GM23338 (cell line): ENCODE results near the gene MBL2. TPM values are rescaled to one million over a fixed set of nuclear protein-coding genes. Genes with fewer than 3 reads are reported as not detected.

ENCODE experiments used
- ATAC-seq: fragments of 200-7000 bp; cut with Tn5 transposase; 3 replicates; pipeline ENCODE4 v1.9.1; 2020
- DNase-seq: peaks from one replicate; pipeline ENCODE4 v3.0.0-alpha.2; 2015; ENCODE audit warnings: low spot score
- H2AFZ ChIP-seq: fragments of 200-600 bp; sonication (generic); 2 replicates; pipeline ENCODE4 v1.8.0; 2016; ENCODE audit warnings: antibody characterized with exemption, mild to moderate bottlenecking, moderate library complexity
- H3F3A ChIP-seq: fragments of 200-600 bp; sonication (generic); replicated peaks from 2 replicates; pipeline ENCODE4 v1.8.0; 2017; ENCODE audit warnings: antibody characterized with exemption, mixed run types, low read depth
- H3K27ac ChIP-seq: fragments of 200-600 bp; sonication (generic); 2 replicates; pipeline ENCODE4 v1.6.1; 2016; ENCODE audit warnings: low read depth
- H3K27me3 ChIP-seq: fragments of 200-600 bp; sonication (generic); 2 replicates; pipeline ENCODE4 v1.8.0; 2016; ENCODE audit warnings: mild to moderate bottlenecking, mixed run types, moderate library complexity; ENCODE audit not compliant: insufficient read depth
- H3K36me3 ChIP-seq: fragments of 200-600 bp; sonication (generic); 2 replicates; pipeline ENCODE4 v1.8.0; 2016; ENCODE audit warnings: mild to moderate bottlenecking; ENCODE audit not compliant: insufficient read depth
- H3K4me1 ChIP-seq: fragments of 200-600 bp; sonication (generic); 2 replicates; pipeline ENCODE4 v1.8.0; 2016; ENCODE audit warnings: mild to moderate bottlenecking, moderate library complexity; ENCODE audit not compliant: insufficient read depth
- H3K4me2 ChIP-seq: fragments of 200-600 bp; sonication (generic); 2 replicates; pipeline ENCODE4 v1.7.1; 2017; ENCODE audit warnings: mixed run types
- H3K4me3 ChIP-seq: fragments of 200-600 bp; sonication (generic); 2 replicates; pipeline ENCODE4 v1.6.1; 2016; ENCODE audit warnings: mixed run types
- H3K79me2 ChIP-seq: fragments of 200-600 bp; sonication (generic); replicated peaks from 2 replicates; pipeline ENCODE4 v1.8.0; 2017; ENCODE audit warnings: mild to moderate bottlenecking; ENCODE audit not compliant: insufficient read depth
- H3K9me2 ChIP-seq: fragments of 200-600 bp; sonication (generic); 2 replicates; pipeline ENCODE4 v1.8.0; 2017; ENCODE audit not compliant: insufficient read depth
- H4K20me1 ChIP-seq: fragments of 200-600 bp; sonication (generic); replicated peaks from 2 replicates; pipeline ENCODE4 v1.8.0; 2017; ENCODE audit warnings: mild to moderate bottlenecking; ENCODE audit not compliant: insufficient read depth
- H3K27ac Mint-ChIP-seq: 2 replicates; pipeline ENCODE4 v1.8.0; 2020; ENCODE audit warnings: inconsistent platforms, mild to moderate bottlenecking, moderate library complexity, mixed read lengths
- H3K27me3 Mint-ChIP-seq: 3 replicates; pipeline ENCODE4 v1.8.0; 2022; ENCODE audit warnings: low read depth, mild to moderate bottlenecking, moderate library complexity, mixed read lengths, inconsistent platforms; ENCODE audit not compliant: insufficient read depth, poor library complexity
- H3K36me3 Mint-ChIP-seq: 3 replicates; pipeline ENCODE4 v1.8.0; 2021; ENCODE audit warnings: low read depth, mild to moderate bottlenecking, inconsistent platforms, moderate library complexity, mixed read lengths
- H3K4me1 Mint-ChIP-seq: 3 replicates; pipeline ENCODE4 v1.8.0; 2020; ENCODE audit warnings: mild to moderate bottlenecking, inconsistent platforms, mixed read lengths
- H3K4me3 Mint-ChIP-seq: 3 replicates; pipeline ENCODE4 v1.8.0; 2021; ENCODE audit warnings: moderate library complexity, mild to moderate bottlenecking, inconsistent platforms, mixed read lengths
- H3K9me3 Mint-ChIP-seq: 3 replicates; pipeline ENCODE4 v1.8.0; 2020; ENCODE audit warnings: moderate library complexity, mild to moderate bottlenecking, inconsistent platforms, mixed read lengths
- CREB1 ChIP-seq: fragments of 250-450 bp; sonication (Bioruptor Pico); IDR thresholded peaks from 2 replicates; pipeline ENCODE4 v1.5.0; 2020; ENCODE audit warnings: low read depth, mild to moderate bottlenecking, moderate library complexity
- ETS1 ChIP-seq: IDR thresholded peaks from 2 replicates; pipeline ENCODE4 v1.6.1; 2016; ENCODE audit warnings: antibody characterized with exemption
- EZH2 ChIP-seq: fragments of 200-600 bp; sonication (generic); IDR thresholded peaks from one replicate; pipeline ENCODE4 v1.8.0; 2017; ENCODE audit warnings: antibody characterized with exemption, mild to moderate bottlenecking, low read depth; ENCODE audit not compliant: unreplicated experiment
- EZH2phosphoT487 ChIP-seq: fragments of 200-600 bp; sonication (generic); IDR thresholded peaks from one replicate; pipeline ENCODE4 v1.8.1; 2018; ENCODE audit warnings: antibody characterized with exemption; ENCODE audit not compliant: unreplicated experiment
- JUNB ChIP-seq: IDR thresholded peaks from one replicate; pipeline ENCODE4 v1.6.1; 2016; ENCODE audit warnings: antibody characterized with exemption; ENCODE audit not compliant: unreplicated experiment
- NANOG ChIP-seq: IDR thresholded peaks from 2 replicates; pipeline ENCODE4 v1.6.1; 2016; ENCODE audit warnings: antibody characterized with exemption, borderline replicate concordance
- POLR2AphosphoS5 ChIP-seq: IDR thresholded peaks from 2 replicates; pipeline ENCODE4 v1.6.1; 2016; ENCODE audit warnings: antibody characterized with exemption, low read depth
- REST ChIP-seq: IDR thresholded peaks from one replicate; pipeline ENCODE4 v1.6.1; 2018; ENCODE audit warnings: antibody characterized with exemption; ENCODE audit not compliant: unreplicated experiment
- STAT1 ChIP-seq: IDR thresholded peaks from one replicate; pipeline ENCODE4 v1.6.1; 2016; ENCODE audit warnings: antibody characterized with exemption; ENCODE audit not compliant: unreplicated experiment
- ZNF114 ChIP-seq: fragments of 250-450 bp; sonication (Bioruptor Pico); IDR thresholded peaks from 2 replicates; pipeline ENCODE4 v1.5.0; 2020; ENCODE audit warnings: mild to moderate bottlenecking, moderate library complexity
- ZNF331 ChIP-seq: fragments of 250-450 bp; sonication (Bioruptor Pico); IDR thresholded peaks from 2 replicates; pipeline ENCODE4 v1.5.0; 2020; ENCODE audit warnings: low read depth, mild to moderate bottlenecking, moderate library complexity
- polyA plus RNA-seq: library from polyadenylated mRNA; unstranded; fragments of >200 nt; fragmentation: Nextera tagmentation; extraction: Ambion mirVana; gene quantifications from 2 replicates; pipeline ENCODE4 v1.2.1, GENCODE V29; 2016
- total RNA-seq: library from RNA; depleted of rRNA; stranded (reverse); fragments of >200 nt; shearing (Covaris generic); gene quantifications from 2 replicates; pipeline ENCODE4 v1.2.3, GENCODE V29; 2014
- TF ChIP-seq, protein P1 (sequence below): fragments of 250-450 bp; sonication (Bioruptor Pico); IDR thresholded peaks from 2 replicates; pipeline ENCODE4 v1.5.0; 2020; ENCODE audit warnings: mild to moderate bottlenecking, moderate library complexity

MBL2 gene
- total and polyA plus RNA-seq, 2 experiments from 2014 or later = not detected

- DNase-seq (no peak), ATAC-seq (no peak)
- H3K36me3 Mint-ChIP-seq = no peaks in the 10 kb centered on the region
- Histone ChIP-seq H3K4me3 (no peak overlapping the region), H4K20me1 (no peaks in the 10 kb centered on the region), H3K36me3 (no peaks in the 10 kb centered on the region), H3K4me2 (no peak overlapping the region), H3F3A (no peaks in the 10 kb centered on the region), H3K9me2 (peaks cover 28% of the 10 kb centered on the region), H3K4me1 (no peaks in the 10 kb centered on the region), H2AFZ (no peak overlapping the region), H3K79me2 (no peaks in the 10 kb centered on the region), H3K27ac (no peak overlapping the region), H3K27me3 (no peaks in the 10 kb centered on the region)
- H3K27ac Mint-ChIP-seq = no peak overlapping the region
- no peak for TF ChIP-seq POLR2AphosphoS5
- TF ChIP-seq STAT1 = no peak
- no peak for TF ChIP-seq EZH2
- no peak for TF ChIP-seq JUNB
- TF ChIP-seq ZNF114 (CRISPR knock-in tag) = no peak
- no peak for TF ChIP-seq ETS1
- no peak for TF ChIP-seq CREB1
- no peak for TF ChIP-seq EZH2phosphoT487
- TF ChIP-seq REST = no peak
- TF ChIP-seq NANOG = no peak
- no peak for TF ChIP-seq ZNF331 (CRISPR knock-in tag)
- no peak overlapping the region for H3K4me3 Mint-ChIP-seq
- peaks cover 11% of the 10 kb centered on the region; the same call in 2 of the 3 replicates for H3K9me3 Mint-ChIP-seq
- H3K4me1 Mint-ChIP-seq = no peaks in the 10 kb centered on the region
- no peaks in the 10 kb centered on the region for H3K27me3 Mint-ChIP-seq
Measured at GRCh38 chr10:52747694-52748093, 24.9 kb downstream of the MBL2 start.

GRCh38 chr10:52746169-52746568 lies 26.4 kb downstream of the MBL2 start:
- no peak overlapping the region for H3K4me3 Mint-ChIP-seq
- H3K4me1 Mint-ChIP-seq = no peaks in the 10 kb centered on the region
- H3K27me3 ChIP-seq = no peaks in the 10 kb centered on the region
- H3F3A ChIP-seq = no peaks in the 10 kb centered on the region
- H3K4me2 ChIP-seq = no peak overlapping the region
- H3K36me3 ChIP-seq = no peaks in the 10 kb centered on the region
- no peak overlapping the region for H3K4me3 ChIP-seq
- H3K27ac ChIP-seq = no peak overlapping the region
- DNase-seq (no peak), ATAC-seq (no peak)
- H2AFZ ChIP-seq = no peak overlapping the region
- H4K20me1 ChIP-seq = no peaks in the 10 kb centered on the region
- H3K27ac Mint-ChIP-seq = no peak overlapping the region
- H3K9me3 Mint-ChIP-seq = peaks cover 11% of the 10 kb centered on the region; the same call in 2 of the 3 replicates
- H3K27me3 Mint-ChIP-seq = no peaks in the 10 kb centered on the region
- no peaks in the 10 kb centered on the region for H3K36me3 Mint-ChIP-seq
- no peaks in the 10 kb centered on the region for H3K79me2 ChIP-seq
- peaks cover 20% of the 10 kb centered on the region for H3K9me2 ChIP-seq
- no peaks in the 10 kb centered on the region for H3K4me1 ChIP-seq
- TF ChIP-seq EZH2phosphoT487 (no peak), CREB1 (no peak), ZNF114 (CRISPR knock-in tag) (no peak), POLR2AphosphoS5 (no peak)
- TF ChIP-seq, protein P1, sequence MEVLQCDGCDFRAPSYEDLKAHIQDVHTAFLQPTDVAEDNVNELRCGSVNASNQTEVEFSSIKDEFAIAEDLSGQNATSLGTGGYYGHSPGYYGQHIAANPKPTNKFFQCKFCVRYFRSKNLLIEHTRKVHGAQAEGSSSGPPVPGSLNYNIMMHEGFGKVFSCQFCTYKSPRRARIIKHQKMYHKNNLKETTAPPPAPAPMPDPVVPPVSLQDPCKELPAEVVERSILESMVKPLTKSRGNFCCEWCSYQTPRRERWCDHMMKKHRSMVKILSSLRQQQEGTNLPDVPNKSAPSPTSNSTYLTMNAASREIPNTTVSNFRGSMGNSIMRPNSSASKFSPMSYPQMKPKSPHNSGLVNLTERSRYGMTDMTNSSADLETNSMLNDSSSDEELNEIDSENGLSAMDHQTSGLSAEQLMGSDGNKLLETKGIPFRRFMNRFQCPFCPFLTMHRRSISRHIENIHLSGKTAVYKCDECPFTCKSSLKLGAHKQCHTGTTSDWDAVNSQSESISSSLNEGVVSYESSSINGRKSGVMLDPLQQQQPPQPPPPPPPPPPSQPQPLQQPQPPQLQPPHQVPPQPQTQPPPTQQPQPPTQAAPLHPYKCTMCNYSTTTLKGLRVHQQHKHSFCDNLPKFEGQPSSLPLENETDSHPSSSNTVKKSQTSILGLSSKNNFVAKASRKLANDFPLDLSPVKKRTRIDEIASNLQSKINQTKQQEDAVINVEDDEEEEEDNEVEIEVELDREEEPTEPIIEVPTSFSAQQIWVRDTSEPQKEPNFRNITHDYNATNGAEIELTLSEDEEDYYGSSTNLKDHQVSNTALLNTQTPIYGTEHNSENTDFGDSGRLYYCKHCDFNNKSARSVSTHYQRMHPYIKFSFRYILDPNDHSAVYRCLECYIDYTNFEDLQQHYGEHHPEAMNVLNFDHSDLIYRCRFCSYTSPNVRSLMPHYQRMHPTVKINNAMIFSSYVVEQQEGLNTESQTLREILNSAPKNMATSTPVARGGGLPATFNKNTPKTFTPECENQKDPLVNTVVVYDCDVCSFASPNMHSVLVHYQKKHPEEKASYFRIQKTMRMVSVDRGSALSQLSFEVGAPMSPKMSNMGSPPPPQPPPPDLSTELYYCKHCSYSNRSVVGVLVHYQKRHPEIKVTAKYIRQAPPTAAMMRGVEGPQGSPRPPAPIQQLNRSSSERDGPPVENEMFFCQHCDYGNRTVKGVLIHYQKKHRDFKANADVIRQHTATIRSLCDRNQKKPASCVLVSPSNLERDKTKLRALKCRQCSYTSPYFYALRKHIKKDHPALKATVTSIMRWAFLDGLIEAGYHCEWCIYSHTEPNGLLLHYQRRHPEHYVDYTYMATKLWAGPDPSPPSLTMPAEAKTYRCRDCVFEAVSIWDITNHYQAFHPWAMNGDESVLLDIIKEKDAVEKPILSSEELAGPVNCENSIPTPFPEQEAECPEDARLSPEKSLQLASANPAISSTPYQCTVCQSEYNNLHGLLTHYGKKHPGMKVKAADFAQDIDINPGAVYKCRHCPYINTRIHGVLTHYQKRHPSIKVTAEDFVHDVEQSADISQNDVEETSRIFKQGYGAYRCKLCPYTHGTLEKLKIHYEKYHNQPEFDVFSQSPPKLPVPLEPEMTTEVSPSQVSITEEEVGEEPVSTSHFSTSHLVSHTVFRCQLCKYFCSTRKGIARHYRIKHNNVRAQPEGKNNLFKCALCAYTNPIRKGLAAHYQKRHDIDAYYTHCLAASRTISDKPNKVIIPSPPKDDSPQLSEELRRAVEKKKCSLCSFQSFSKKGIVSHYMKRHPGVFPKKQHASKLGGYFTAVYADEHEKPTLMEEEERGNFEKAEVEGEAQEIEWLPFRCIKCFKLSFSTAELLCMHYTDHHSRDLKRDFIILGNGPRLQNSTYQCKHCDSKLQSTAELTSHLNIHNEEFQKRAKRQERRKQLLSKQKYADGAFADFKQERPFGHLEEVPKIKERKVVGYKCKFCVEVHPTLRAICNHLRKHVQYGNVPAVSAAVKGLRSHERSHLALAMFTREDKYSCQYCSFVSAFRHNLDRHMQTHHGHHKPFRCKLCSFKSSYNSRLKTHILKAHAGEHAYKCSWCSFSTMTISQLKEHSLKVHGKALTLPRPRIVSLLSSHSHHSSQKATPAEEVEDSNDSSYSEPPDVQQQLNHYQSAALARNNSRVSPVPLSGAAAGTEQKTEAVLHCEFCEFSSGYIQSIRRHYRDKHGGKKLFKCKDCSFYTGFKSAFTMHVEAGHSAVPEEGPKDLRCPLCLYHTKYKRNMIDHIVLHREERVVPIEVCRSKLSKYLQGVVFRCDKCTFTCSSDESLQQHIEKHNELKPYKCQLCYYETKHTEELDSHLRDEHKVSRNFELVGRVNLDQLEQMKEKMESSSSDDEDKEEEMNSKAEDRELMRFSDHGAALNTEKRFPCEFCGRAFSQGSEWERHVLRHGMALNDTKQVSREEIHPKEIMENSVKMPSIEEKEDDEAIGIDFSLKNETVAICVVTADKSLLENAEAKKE (CRISPR knock-in tag) = no peak
